H4 (cell line): Measurements from ENCODE around the gene NUDT13. TPM values are rescaled to one million over a fixed set of nuclear protein-coding genes. Genes with fewer than 3 reads are reported as not detected.

Experiments used
- DNase-seq: peaks from one replicate; pipeline ENCODE4 v3.0.0-alpha.2; 2015; ENCODE audit warnings: low spot score
- total RNA-seq: library from RNA; depleted of rRNA; stranded (reverse); fragments of >200 nt; shearing (Covaris generic); gene quantifications from 2 replicates; pipeline ENCODE4 v1.2.3, GENCODE V29; 2014; rRNA removed

Gene NUDT13
- total RNA-seq, 1 experiment from 2014 or later = 2.0 TPM

- DNase-seq = no peak
These were observed 52.8 kb downstream of the NUDT13 start for GRCh38 chr10:73163096-73163495.

- DNase-seq = no peak
These were observed 56.7 kb downstream of the NUDT13 start for GRCh38 chr10:73166972-73167371.

- no peak for DNase-seq
These were observed 57.2 kb downstream of the NUDT13 start for GRCh38 chr10:73167458-73167782.

- peak; percentile 93 for DNase-seq
These were observed 57.7 kb downstream of the NUDT13 start, which contains the start of the genes ECD and FAM149B1 for GRCh38 chr10:73167783-73168464. ECD (minus strand) TSS chr10:73168008; CDS start chr10:73163937, 4,071 bp downstream. FAM149B1 (plus strand) TSS chr10:73168119; CDS start chr10:73168340, 221 bp downstream.

- DNase-seq = no peak
These were observed 58.2 kb downstream of the NUDT13 start for GRCh38 chr10:73168465-73168803.

GRCh38 chr10:73169320-73169719 is 59.1 kb downstream of the NUDT13 start:
- DNase-seq = no peak

GRCh38 chr10:73172867-73173266 is 62.6 kb downstream of the NUDT13 start:
- DNase-seq = no peak

- DNase-seq = no peak
These were observed 64.1 kb downstream of the NUDT13 start for GRCh38 chr10:73174148-73174925.

Other genes starting within 250 kb of the NUDT13 start
- not detected in 2 replicates for gene OIT3, start 216.7 kb upstream of the NUDT13 start, total RNA-seq
- not detected in 2 replicates for gene PLA2G12B, start 155.6 kb upstream of the NUDT13 start, total RNA-seq
- 105 and 109 TPM in 2 replicates for gene P4HA1, start 13.6 kb upstream of the NUDT13 start, total RNA-seq
- 41.1 and 49.9 TPM in 2 replicates for gene ECD, start 57.6 kb downstream of the NUDT13 start, total RNA-seq
- gene FAM149B1, start 57.7 kb downstream of the NUDT13 start, total RNA-seq = 6.8 and 11.6 TPM in 2 replicates
- 73.3 and 80.1 TPM in 2 replicates for gene DNAJC9, start 136.8 kb downstream of the NUDT13 start, total RNA-seq
- gene MRPS16, start 142.2 kb downstream of the NUDT13 start, total RNA-seq = 57.6 and 71.6 TPM in 2 replicates
- 0.18 and 0.54 TPM in 2 replicates for gene CFAP70, start 248.4 kb downstream of the NUDT13 start, total RNA-seq